GM18498 (cell line): ENCODE data around the gene COL5A1.

Experiments used
- ATAC-seq: cut with Tn5 transposase; IDR thresholded peaks from one replicate; pipeline ENCODE4 v1.9.1; 2021; ENCODE audit warnings: mild to moderate bottlenecking, moderate library complexity; ENCODE audit not compliant: unreplicated experiment

Gene COL5A1

DNA sequence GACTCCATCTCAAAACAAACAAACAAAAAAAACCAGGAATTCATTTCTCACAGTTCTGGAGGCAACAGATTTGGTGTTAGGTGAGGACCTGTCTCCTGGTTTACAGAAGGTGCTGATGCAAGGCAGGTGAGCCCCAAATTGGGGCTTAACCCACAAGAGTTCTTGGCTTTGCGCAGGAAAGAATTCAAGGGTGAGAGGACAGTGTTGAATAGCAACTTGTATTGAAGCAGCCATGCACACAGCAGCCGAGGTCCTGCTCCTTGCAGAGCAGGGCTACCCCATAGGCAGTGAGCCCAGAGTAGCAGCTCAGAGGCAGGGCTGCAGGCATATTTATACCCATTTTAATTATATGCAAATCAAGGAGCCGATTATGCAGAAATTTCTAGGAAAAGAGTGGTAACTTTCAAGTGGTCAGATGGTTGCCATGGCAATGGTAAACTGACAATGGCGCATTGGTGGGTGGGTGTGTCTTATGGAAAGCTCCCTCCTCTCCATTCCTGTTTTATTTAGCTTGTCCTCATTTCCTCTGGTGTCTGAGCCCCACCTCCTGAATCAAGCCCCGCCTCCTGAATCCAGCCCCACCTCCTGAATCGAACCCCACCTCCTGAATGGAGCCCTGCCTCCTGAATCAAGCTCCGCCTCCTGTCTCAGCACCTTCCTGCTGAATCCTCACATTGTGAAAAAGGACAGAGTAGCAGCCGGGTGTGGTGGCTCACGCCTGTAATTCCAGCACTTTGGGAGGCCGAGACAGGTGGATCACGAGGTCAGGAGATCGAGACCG is 34.5 kb upstream of the COL5A1 start:
- ATAC-seq = no peak

DNA sequence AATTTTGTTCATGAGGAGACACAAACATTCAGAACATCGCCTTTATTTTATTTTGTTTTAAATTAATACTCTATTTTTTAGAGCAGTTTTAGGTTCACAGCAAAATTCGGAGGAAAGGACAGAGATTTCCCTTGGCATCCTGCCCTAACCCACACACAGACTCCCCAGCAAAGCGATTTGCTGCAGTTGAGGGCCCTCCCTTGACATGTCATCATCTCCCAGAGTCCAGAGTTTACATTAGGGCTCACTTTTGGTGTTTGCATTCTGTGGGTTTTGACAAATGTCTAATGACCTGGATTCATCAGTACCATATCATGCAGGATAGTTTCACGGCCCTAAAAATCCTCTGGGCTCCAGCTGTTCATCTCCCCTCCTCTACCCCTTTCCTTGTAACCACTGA is 33.6 kb upstream of the COL5A1 start:
- ATAC-seq = no peak

DNA sequence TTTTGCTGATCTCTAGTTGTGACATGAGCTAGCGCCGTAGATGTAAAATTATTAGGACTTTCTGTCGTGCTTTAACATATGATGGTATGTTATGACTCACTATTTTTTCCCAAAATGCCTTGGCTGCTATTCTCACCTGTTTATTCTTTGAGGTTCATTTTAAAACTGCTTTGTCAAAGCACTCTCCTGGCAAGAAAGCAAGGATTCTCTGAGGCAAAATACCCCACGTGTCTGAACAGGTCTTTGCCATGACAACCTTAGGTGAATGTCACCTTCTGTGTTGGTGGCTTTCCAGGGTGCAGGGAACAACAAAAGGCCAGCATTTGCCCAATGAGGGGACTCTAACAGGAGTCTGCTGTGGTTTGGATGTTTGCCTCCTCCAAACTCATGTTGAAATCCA is 30.6 kb upstream of the COL5A1 start:
- no peak for ATAC-seq

- no peak for ATAC-seq
Measured at GRCh38 chr9:134612309-134612708, 29.3 kb upstream of the COL5A1 start.

GRCh38 chr9:134612715-134613114 is 28.9 kb upstream of the COL5A1 start:
- ATAC-seq = no peak

GRCh38 chr9:134614256-134614655 is 27.3 kb upstream of the COL5A1 start:
- ATAC-seq = no peak

- no peak for ATAC-seq
Measured at GRCh38 chr9:134616341-134616740, 25.3 kb upstream of the COL5A1 start.

DNA sequence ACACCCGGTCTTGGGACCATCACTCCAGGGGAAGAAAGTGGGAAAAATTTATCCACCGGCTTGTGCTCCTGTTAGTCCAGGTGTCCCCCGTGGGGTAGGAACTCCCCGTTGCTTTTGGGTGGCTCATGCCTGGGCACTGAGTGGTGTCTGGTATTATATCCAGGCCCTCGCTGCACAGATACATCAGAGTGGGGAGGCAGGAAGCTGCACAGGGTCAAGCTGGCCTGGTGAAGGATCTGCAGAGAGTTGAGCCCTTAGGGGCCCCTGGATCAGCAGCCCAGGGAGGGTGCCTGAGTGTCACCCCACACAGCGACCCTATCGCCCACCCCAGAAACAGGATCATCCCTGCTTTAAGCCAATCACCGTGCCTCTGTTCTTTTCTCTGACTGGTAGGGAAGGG is 24.4 kb upstream of the COL5A1 start:
- ATAC-seq = no peak

DNA sequence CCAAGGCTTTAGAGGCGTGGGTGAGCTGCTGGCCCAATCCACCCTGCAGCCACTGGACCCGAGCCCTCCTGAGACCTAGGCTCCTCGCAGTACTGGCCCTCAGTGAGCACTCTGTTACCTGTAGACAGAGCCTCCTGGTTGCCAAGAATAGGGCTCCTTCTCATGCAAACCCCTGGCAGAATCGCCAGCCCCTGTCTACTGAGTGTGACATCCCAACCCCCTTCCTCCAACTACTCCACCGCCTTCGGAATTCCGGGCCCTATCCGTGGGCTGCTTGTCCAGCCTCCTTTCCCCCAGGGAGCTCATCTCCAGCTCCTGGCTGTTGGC is 23.8 kb upstream of the COL5A1 start:
- ATAC-seq = no peak

- no peak for ATAC-seq
Measured at GRCh38 chr9:134618163-134618832, 23.3 kb upstream of the COL5A1 start.

GRCh38 chr9:134618833-134619447 is 22.7 kb upstream of the COL5A1 start:
- ATAC-seq = no peak

DNA sequence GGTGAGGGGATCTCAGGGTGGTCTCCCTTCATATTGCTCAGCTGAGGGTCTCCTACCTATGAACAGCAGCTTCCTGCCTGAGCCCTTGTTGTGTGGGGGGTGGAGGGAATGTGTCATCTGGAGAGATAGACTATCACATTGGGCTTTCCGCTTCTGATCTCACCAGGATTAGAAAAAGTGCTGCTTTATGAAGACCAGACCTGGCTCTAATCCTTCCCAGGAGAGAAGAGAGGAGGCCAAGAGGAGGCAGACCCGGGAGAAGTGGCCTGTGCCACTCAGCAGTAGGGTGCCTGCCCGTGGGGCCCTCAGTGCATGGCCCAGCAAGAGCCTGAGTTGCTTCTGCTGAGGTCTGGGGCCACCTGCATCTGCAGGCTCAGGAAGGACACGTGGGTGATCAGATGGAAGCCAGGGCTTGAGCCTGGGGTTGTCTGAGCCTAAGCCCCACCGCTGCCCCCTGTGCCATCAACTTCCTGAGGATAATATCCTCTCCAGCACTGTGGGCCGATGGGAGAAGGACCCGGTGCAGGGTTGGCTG is 22.1 kb upstream of the COL5A1 start:
- no peak for ATAC-seq

- no peak for ATAC-seq
Measured at GRCh38 chr9:134619983-134620661, 21.5 kb upstream of the COL5A1 start.

GRCh38 chr9:134620751-134621557 is 20.6 kb upstream of the COL5A1 start:
- no peak for ATAC-seq

GRCh38 chr9:134621558-134622110 is 20.0 kb upstream of the COL5A1 start:
- no peak for ATAC-seq

DNA sequence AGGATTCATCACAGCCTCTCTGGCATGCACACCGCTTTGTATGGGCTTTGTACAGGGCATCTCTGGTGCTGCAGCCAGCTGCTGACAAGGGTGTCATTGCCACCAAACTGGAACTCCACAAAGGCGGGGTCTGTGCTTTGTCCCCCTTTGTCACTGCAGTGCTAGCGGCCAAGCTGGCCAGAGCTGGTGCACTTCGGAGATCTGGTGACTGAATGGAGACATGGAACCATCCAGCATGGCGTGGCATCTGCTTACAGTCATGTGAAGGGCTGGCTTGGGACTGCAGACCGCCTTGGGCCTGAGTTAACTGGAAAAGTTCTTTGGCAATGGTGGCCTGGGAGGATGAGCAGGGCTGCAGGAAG is 18.7 kb upstream of the COL5A1 start:
- ATAC-seq = no peak

GRCh38 chr9:134623258-134624066 is 18.1 kb upstream of the COL5A1 start:
- no peak for ATAC-seq

- ATAC-seq = no peak
Measured at GRCh38 chr9:134624137-134624591, 17.4 kb upstream of the COL5A1 start.

- ATAC-seq = no peak
Measured at GRCh38 chr9:134624621-134625181, 16.9 kb upstream of the COL5A1 start.
